GM12878 (cell line): ENCODE data around the gene SDHAF2. TPM values are rescaled to one million over a fixed set of nuclear protein-coding genes. Genes with fewer than 3 reads are reported as not detected.

Experiments
- ATAC-seq: fragments of 200-7000 bp; cut with Tn5 transposase; 3 replicates; pipeline ENCODE4 v1.9.1; 2020; ENCODE audit warnings: mild to moderate bottlenecking, moderate library complexity
- BruUV-seq: library from RNA; stranded (reverse); fragments of 400-500 nt; replicated peaks from 2 replicates; lab custom pipeline; 2021; lab: Mats Ljungman, UMichigan
- CTCF ChIA-PET: fragments of 300-600 bp; sonication (Branson Sonifier 250); formaldehyde crosslinking; extraction: SDS; loops from one replicate; lab custom pipeline; 2021; ENCODE audit warnings: inconsistent platforms; lab: Yijun Ruan, JAX
- POLR2A ChIA-PET: fragments of 350-600 bp; formaldehyde crosslinking; extraction: SDS; loops from one replicate; lab custom pipeline; 2021; ENCODE audit warnings: inconsistent platforms; lab: Charles Lee
- RAD21 ChIA-PET: fragments of 300-600 bp; sonication (Branson Sonifier 250); formaldehyde crosslinking; loops from one replicate; lab custom pipeline; 2023; ENCODE audit warnings: antibody characterized with exemption; ENCODE audit not compliant: unreplicated experiment; lab: Charles Lee
- SMC1A ChIA-PET: fragments of 300-600 bp; sonication (Branson Sonifier 250); formaldehyde crosslinking; loops from one replicate; lab custom pipeline; 2023; ENCODE audit not compliant: unreplicated experiment, uncharacterized antibody; lab: Charles Lee
- DNase-seq: peaks from one replicate; pipeline ENCODE4 v3.0.0-alpha.2; 2011; ENCODE audit warnings: low read depth, low spot score
- FAIRE-seq: peaks from 3 replicates; lab custom pipeline; 2011; peaks lifted over from hg19 to GRCh38; lab: Jason Lieb, UNC
- H2AFZ ChIP-seq: 2 replicates; pipeline ENCODE4 v1.6.0; 2011; ENCODE audit warnings: low read depth, low read length, control low read depth; ENCODE audit not compliant: control insufficient read depth
- H3K27ac ChIP-seq: 2 replicates; pipeline ENCODE4 v1.5.1; 2011; ENCODE audit warnings: control low read depth; ENCODE audit not compliant: control insufficient read depth, insufficient read depth
- H3K27me3 ChIP-seq, 2 experiments: replicated peaks in 1 of 2; 2 replicates each; pipeline versions ENCODE4 v1.6.0 to v1.6.1; 2011; ENCODE audit warnings: low read length in 1 of 2; ENCODE audit not compliant: control insufficient read depth in 2 of 2, insufficient read depth in 2 of 2
- H3K36me3 ChIP-seq, 2 experiments: 2 replicates each; pipeline ENCODE4 v1.5.1; 2011; ENCODE audit warnings: low read length in 1 of 2; ENCODE audit not compliant: control insufficient read depth in 2 of 2, insufficient read depth in 2 of 2
- H3K4me1 ChIP-seq: 2 replicates; pipeline ENCODE4 v1.6.1; 2011; ENCODE audit warnings: mild to moderate bottlenecking, low read length, moderate library complexity, mixed read lengths; ENCODE audit not compliant: control insufficient read depth, insufficient read depth
- H3K4me2 ChIP-seq: 2 replicates; pipeline ENCODE4 v1.6.0; 2011; ENCODE audit warnings: control low read depth; ENCODE audit not compliant: control insufficient read depth, insufficient read depth
- H3K4me3 ChIP-seq: fragments of 200-600 bp; sonication (generic); 2 replicates; pipeline ENCODE4 v1.5.1; 2016
- H3K79me2 ChIP-seq: 2 replicates; pipeline ENCODE4 v1.6.0; 2011; ENCODE audit warnings: low read length; ENCODE audit not compliant: control insufficient read depth, insufficient read depth
- H3K9ac ChIP-seq: 2 replicates; pipeline ENCODE4 v1.8.0; 2011; ENCODE audit warnings: low read length, control low read depth, mixed read lengths; ENCODE audit not compliant: control insufficient read depth, insufficient read depth
- H3K9me3 ChIP-seq: replicated peaks from 3 replicates; pipeline ENCODE4 v1.5.1; 2011; ENCODE audit warnings: mild to moderate bottlenecking, low read length; ENCODE audit not compliant: control insufficient read depth, insufficient read depth
- H4K20me1 ChIP-seq: 2 replicates; pipeline ENCODE4 v1.6.0; 2011; ENCODE audit not compliant: control insufficient read depth, insufficient read depth
- BHLHE40 ChIP-seq, 2 experiments: fragments of 450-650 bp in 1 of 2; IDR thresholded peaks; 2 replicates each; pipeline ENCODE4 v1.6.1; 2011 to 2017; ENCODE audit warnings: low read depth in 2 of 2, borderline replicate concordance in 1 of 2, improper control_type of control experiment in 1 of 2, low read length in 1 of 2, mild to moderate bottlenecking in 1 of 2
- LARP7 ChIP-seq: fragments of 450-650 bp; IDR thresholded peaks from 2 replicates; pipeline ENCODE4 v1.6.1; 2017; ENCODE audit warnings: mild to moderate bottlenecking
- NR2F1 ChIP-seq: fragments of 450-650 bp; conservative IDR thresholded peaks from 2 replicates; pipeline ENCODE4 v1.6.1; 2017; ENCODE audit warnings: mild to moderate bottlenecking
- POLR2A ChIP-seq: IDR thresholded peaks from 2 replicates; pipeline ENCODE4 v1.6.1; 2011; ENCODE audit warnings: low read depth, mild to moderate bottlenecking, low read length
- RCOR1 ChIP-seq: conservative IDR thresholded peaks from 2 replicates; pipeline ENCODE4 v1.6.1; 2012; ENCODE audit warnings: low read depth, low read length, improper control_type of control experiment
- SMARCA5 ChIP-seq: fragments of 450-650 bp; IDR thresholded peaks from 2 replicates; pipeline ENCODE4 v1.6.1; 2017; ENCODE audit warnings: mild to moderate bottlenecking
- TCF3 ChIP-seq: IDR thresholded peaks from 2 replicates; pipeline ENCODE4 v1.6.1; 2012; ENCODE audit warnings: low read depth, mild to moderate bottlenecking, low read length, borderline replicate concordance; ENCODE audit not compliant: insufficient read depth
- YBX1 ChIP-seq: fragments of 450-650 bp; IDR thresholded peaks from 2 replicates; pipeline ENCODE4 v1.6.1; 2016; ENCODE audit warnings: antibody characterized with exemption
- WGBS: methylation state at CpG from one replicate; pipeline ENCODE4 v1.1.6; 2016; ENCODE audit warnings: low lambda C conversion rate; ENCODE audit not compliant: insufficient replicate concordance, insufficient coverage; ENCODE audit errors: missing lambda C conversion rate; 5-methylcytosine and 5-hydroxymethylcytosine counted together
- in situ Hi-C: fragments of 300-500 bp; cut with MboI; formaldehyde crosslinking; loops from 9 replicates; pipeline ENCODE4 v1.14.3; 2018; ENCODE audit warnings: mixed read lengths
- intact Hi-C: fragments of 100-400 bp; cut with micrococcal nuclease; formaldehyde crosslinking; loops from one replicate; pipeline ENCODE4 v1.14.2; 2022; ENCODE audit not compliant: unreplicated experiment
- polyA plus RNA-seq, 11 experiments: library from polyadenylated mRNA; depleted of rRNA in 4 of 11; unstranded in 6 of 11; stranded (reverse) in 5 of 11; fragments of >200 nt; fragmentation: Nextera tagmentation in 4 of 11; fragmentation: Illumina TruSeq in 1 of 11; extraction: Ambion mirVana in 4 of 11; extraction: Trizol in 1 of 11; gene quantifications; 1 replicate in 1 of 11; 2 replicates in 10 of 11; pipeline versions ENCODE4 v1.2.1 to v1.2.3, GENCODE V29; 2011 to 2016; ENCODE audit warnings: inconsistent platforms in 2 of 11, missing spikeins in 2 of 11, low read depth in 1 of 11
- total RNA-seq, 4 experiments: library from RNA; depleted of rRNA in 3 of 4; stranded (reverse); fragments of >200 nt in 3 of 4; fragmentation: Illumina TruSeq in 1 of 4; extraction: Trizol in 1 of 4; gene quantifications; 2 replicates each; pipeline versions ENCODE4 v1.2.1 to v1.2.3, GENCODE V29; 2013 to 2021
- TF ChIP-seq, protein P1 (sequence below): fragments of 450-650 bp; IDR thresholded peaks from 2 replicates; pipeline ENCODE4 v1.6.1; 2016; ENCODE audit warnings: mild to moderate bottlenecking
- TF ChIP-seq, protein P2 (sequence below), 3 experiments: IDR thresholded peaks in 2 of 3; conservative IDR thresholded peaks in 1 of 3; 2 replicates each; pipeline ENCODE4 v1.5.1; 2011; ENCODE audit warnings: low read depth in 3 of 3, low read length in 3 of 3, mild to moderate bottlenecking in 3 of 3, control low read depth in 2 of 3, moderate library complexity in 2 of 3, inconsistent platforms in 1 of 3, mixed read lengths in 1 of 3; ENCODE audit not compliant: control insufficient read depth in 2 of 3, insufficient read depth in 1 of 3; ENCODE audit errors: extremely low read depth in 1 of 3
- TF ChIP-seq, protein P3 (sequence below): fragments of 450-650 bp; IDR thresholded peaks from 2 replicates; pipeline ENCODE4 v1.6.1; 2016; ENCODE audit warnings: mild to moderate bottlenecking
- TF ChIP-seq, protein P4 (sequence below): fragments of 450-650 bp; formaldehyde crosslinking; IDR thresholded peaks from 2 replicates; pipeline ENCODE4 v1.4.0; 2022; ENCODE audit warnings: mild to moderate bottlenecking, moderate library complexity

SDHAF2 gene
- total and polyA plus RNA-seq, 10 of the 15 experiments (the other 5 are each of a cell fraction or from before 2014, with no cell fraction given), result 30.6 to 160 (median 78.3) TPM

DNA sequence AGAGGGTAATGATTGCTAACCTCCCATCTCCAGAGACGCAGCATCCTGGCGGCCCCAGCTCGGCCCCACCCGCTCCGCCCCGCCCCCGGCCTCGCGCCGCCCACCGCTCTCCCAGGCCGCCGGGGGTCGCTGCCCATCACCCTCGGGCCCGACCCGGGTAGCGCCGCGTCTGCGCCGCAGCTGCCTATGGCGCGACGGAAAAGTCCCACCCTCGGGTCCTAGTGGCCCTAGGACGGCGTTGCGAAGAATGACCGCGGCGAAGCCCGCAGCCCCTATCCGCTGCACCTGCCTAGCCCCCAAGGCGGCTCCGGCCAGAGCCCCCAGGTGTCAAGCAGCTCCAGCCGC lies 606 bp upstream of the SDHAF2 start:
- no TSS peak for BruUV-seq
- Histone ChIP-seq H3K9ac (peak overlapping the region; percentile 99), H4K20me1 (peaks cover 4% of the 10 kb centered on the region; the same call in 1 of the 2 replicates), H3K36me3 (peaks cover 2 to 33% of the 10 kb centered on the region in 2 experiments; a peak in 3 of 4 replicates), H3K4me2 (peak overlapping the region; percentile 92), H3K4me3 (peak overlapping the region; percentile 87), H3K27ac (peak overlapping the region; percentile 99), H3K4me1 (peaks cover 7% of the 10 kb centered on the region), H3K79me2 (peaks cover 70% of the 10 kb centered on the region), H3K9me3 (no peaks in the 10 kb centered on the region), H3K27me3 (no peaks in the 10 kb centered on the region), H2AFZ (peak overlapping the region; percentile 64)
- FAIRE-seq, result no peak
- no peak for DNase-seq
- ChIA-PET RAD21 (interaction anchor here (1.3 to 1.9 kb wide), 5 partner anchors 36 to 95 kb away, joined by 4 to 8 read pairs (median 4); partner anchors contain the start of genes CYB561A3, TMEM138 and TMEM216), SMC1A (interaction anchor here (1.0 to 1.7 kb wide), 5 partner anchors 10 to 96 kb away, joined by 3 to 7 read pairs (median 3); partner anchors contain the start of gene TMEM216), CTCF (interaction anchor here (0.8 to 4.4 kb wide), 8 partner anchors 11 to 93 kb away, joined by 3 to 19 read pairs (median 6); partner anchors contain the start of gene TMEM216), POLR2A (interaction anchor here (1.1 to 2.3 kb wide), 8 partner anchors 12 to 95 kb away, joined by 3 to 16 read pairs (median 5); partner anchors contain the start of genes CYB561A3 and TMEM216)
- ATAC-seq, result peak; percentile 85
- TF ChIP-seq BHLHE40 (IDR thresholded peaks at IDR 0.05; ENCODE audit: borderline replicate concordance in 1 of 2, low read depth in 2 of 2, low read length in 1 of 2) (peak in 1 of 2 experiments; percentile 5; a peak in 1 of 4 replicates), LARP7 (peak; percentile 56; the same call in 1 of the 2 replicates), TCF3 (0 out of 2 replicates have a peak, but pooled peaks have one; percentile 33), YBX1 (no peak), POLR2A (peak; percentile 24; the same call in 1 of the 2 replicates), NR2F1 (peak; percentile 67), RCOR1 (no peak), SMARCA5 (peak; percentile 70; the same call in 1 of the 2 replicates)
- TF ChIP-seq, protein P1, sequence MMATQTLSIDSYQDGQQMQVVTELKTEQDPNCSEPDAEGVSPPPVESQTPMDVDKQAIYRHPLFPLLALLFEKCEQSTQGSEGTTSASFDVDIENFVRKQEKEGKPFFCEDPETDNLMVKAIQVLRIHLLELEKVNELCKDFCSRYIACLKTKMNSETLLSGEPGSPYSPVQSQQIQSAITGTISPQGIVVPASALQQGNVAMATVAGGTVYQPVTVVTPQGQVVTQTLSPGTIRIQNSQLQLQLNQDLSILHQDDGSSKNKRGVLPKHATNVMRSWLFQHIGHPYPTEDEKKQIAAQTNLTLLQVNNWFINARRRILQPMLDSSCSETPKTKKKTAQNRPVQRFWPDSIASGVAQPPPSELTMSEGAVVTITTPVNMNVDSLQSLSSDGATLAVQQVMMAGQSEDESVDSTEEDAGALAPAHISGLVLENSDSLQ, result peak; percentile 24; the same call in 1 of the 2 replicates
- TF ChIP-seq, protein P2, sequence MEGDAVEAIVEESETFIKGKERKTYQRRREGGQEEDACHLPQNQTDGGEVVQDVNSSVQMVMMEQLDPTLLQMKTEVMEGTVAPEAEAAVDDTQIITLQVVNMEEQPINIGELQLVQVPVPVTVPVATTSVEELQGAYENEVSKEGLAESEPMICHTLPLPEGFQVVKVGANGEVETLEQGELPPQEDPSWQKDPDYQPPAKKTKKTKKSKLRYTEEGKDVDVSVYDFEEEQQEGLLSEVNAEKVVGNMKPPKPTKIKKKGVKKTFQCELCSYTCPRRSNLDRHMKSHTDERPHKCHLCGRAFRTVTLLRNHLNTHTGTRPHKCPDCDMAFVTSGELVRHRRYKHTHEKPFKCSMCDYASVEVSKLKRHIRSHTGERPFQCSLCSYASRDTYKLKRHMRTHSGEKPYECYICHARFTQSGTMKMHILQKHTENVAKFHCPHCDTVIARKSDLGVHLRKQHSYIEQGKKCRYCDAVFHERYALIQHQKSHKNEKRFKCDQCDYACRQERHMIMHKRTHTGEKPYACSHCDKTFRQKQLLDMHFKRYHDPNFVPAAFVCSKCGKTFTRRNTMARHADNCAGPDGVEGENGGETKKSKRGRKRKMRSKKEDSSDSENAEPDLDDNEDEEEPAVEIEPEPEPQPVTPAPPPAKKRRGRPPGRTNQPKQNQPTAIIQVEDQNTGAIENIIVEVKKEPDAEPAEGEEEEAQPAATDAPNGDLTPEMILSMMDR (IDR thresholded peaks at IDR 0.05 in 2 of 3, conservative IDR thresholded peaks at IDR 0.05 in 1 of 3; ENCODE audit: control insufficient read depth in 2 of 3, extremely low read depth in 1 of 3, insufficient read depth in 1 of 3, low read depth in 3 of 3, low read length in 3 of 3), result peak in 2 of 3 experiments; percentile 14 to 17; a peak in 2 of 6 replicates
- TF ChIP-seq, protein P3, sequence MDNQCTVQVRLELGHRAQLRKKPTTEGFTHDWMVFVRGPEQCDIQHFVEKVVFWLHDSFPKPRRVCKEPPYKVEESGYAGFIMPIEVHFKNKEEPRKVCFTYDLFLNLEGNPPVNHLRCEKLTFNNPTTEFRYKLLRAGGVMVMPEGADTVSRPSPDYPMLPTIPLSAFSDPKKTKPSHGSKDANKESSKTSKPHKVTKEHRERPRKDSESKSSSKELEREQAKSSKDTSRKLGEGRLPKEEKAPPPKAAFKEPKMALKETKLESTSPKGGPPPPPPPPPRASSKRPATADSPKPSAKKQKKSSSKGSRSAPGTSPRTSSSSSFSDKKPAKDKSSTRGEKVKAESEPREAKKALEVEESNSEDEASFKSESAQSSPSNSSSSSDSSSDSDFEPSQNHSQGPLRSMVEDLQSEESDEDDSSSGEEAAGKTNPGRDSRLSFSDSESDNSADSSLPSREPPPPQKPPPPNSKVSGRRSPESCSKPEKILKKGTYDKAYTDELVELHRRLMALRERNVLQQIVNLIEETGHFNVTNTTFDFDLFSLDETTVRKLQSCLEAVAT, result no peak
- TF ChIP-seq, protein P4, sequence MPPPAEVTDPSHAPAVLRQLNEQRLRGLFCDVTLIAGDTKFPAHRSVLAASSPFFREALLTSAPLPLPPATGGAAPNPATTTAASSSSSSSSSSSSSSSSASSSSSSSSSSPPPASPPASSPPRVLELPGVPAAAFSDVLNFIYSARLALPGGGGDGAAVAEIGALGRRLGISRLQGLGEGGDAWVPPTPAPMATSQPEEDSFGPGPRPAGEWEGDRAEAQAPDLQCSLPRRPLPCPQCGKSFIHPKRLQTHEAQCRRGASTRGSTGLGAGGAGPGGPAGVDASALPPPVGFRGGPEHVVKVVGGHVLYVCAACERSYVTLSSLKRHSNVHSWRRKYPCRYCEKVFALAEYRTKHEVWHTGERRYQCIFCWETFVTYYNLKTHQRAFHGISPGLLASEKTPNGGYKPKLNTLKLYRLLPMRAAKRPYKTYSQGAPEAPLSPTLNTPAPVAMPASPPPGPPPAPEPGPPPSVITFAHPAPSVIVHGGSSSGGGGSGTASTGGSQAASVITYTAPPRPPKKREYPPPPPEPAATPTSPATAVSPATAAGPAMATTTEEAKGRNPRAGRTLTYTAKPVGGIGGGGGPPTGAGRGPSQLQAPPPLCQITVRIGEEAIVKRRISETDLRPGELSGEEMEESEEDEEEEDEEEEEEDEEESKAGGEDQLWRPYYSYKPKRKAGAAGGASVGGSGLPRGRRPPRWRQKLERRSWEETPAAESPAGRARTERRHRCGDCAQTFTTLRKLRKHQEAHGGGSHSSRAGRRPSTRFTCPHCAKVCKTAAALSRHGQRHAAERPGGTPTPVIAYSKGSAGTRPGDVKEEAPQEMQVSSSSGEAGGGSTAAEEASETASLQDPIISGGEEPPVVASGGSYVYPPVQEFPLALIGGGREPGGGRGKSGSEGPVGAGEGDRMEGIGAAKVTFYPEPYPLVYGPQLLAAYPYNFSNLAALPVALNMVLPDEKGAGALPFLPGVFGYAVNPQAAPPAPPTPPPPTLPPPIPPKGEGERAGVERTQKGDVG (CRISPR knock-in tag), result 0 out of 2 replicates have a peak, but pooled peaks have one; percentile 61
- WGBS, result 0% methylated on average over 19 of the region's 37 CpGs
- intact Hi-C loops (no loop called here), in situ Hi-C loops (no loop called here)
